ENCODE measurements around the gene TMEM266. TPM values are rescaled to one million over a fixed set of nuclear protein-coding genes. Genes with fewer than 3 reads are reported as not detected.

The TMEM266 gene
- total and polyA plus RNA-seq, 2 of the 4 experiments (the other 2 are of a cell fraction), result not detected

DNA sequence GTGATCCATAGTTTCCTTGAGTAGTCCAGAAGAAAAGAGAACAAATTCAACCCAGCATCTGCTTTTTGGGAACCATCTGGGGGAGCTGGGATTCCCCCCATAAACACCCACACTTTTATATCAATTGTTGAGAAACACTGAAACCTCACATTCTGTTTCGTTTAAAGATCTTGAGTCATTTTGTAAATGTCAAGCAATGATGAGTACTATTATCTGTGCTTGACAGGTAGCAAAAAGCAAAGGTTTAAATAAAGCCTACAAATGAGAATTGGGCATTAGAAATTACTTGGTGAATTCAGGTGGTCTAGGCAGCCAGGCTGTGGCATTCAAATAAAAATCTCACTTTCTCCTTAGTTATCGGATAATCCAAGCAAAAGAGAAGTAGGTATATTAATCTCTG lies 75.7 kb downstream of the TMEM266 start:
- Histone ChIP-seq H3K14ac (replicated peaks; ENCODE audit: low read depth, low read length) (no peak overlapping the region), H3K56ac (ENCODE audit: extremely low read depth, insufficient read depth, low read length) (no peak overlapping the region), H3K27me3 (ENCODE audit: control insufficient read depth, insufficient read depth, low read length) (peaks cover 37% of the 10 kb centered on the region), H4K8ac (ENCODE audit: low read depth in 2 of 2, low read length in 2 of 2) (no peak overlapping the region), H2AFZ (replicated peaks; ENCODE audit: low read length, poor library complexity) (no peak overlapping the region), H3K4me1 (ENCODE audit: control insufficient read depth, insufficient read depth, low read length) (no peaks in the 10 kb centered on the region), H4K20me1 (ENCODE audit: insufficient read depth, low read length) (no peaks in the 10 kb centered on the region), H3K4ac (ENCODE audit: low read depth, low read length) (no peak overlapping the region), H3K18ac (ENCODE audit: low read depth, low read length) (no peak overlapping the region), H3K9me1 (ENCODE audit: insufficient read depth, low read length) (no peaks in the 10 kb centered on the region), H3K4me3 (ENCODE audit: insufficient read depth, low read depth, low read length) (no peak overlapping the region), H2BK15ac (ENCODE audit: low read depth, low read length) (no peak overlapping the region), H3K79me1 (ENCODE audit: low read depth in 1 of 2, low read length in 2 of 2) (no peaks in the 10 kb centered on the region), H3K9ac (ENCODE audit: low read depth, low read length) (no peak overlapping the region), H2BK5ac (ENCODE audit: low read depth, low read length, poor library complexity, severe bottlenecking) (no peak overlapping the region), H2AK9ac (replicated peaks; ENCODE audit: low read depth, low read length, poor library complexity) (no peak overlapping the region), H3K9me3 (ENCODE audit: control insufficient read depth, insufficient read depth, low read length) (no peaks in the 10 kb centered on the region), H4K91ac (ENCODE audit: insufficient read depth, low read depth, low read length) (no peak overlapping the region), H3K23ac (ENCODE audit: low read depth, low read length) (no peak overlapping the region), H3K4me2 (ENCODE audit: low read depth, low read length) (no peak overlapping the region), H3K36me3 (ENCODE audit: control insufficient read depth, insufficient read depth, low read length) (no peaks in the 10 kb centered on the region), H2AK5ac (ENCODE audit: low read depth, low read length) (no peak overlapping the region), H4K5ac (ENCODE audit: low read depth, low read length) (no peak overlapping the region), H3K27ac (ENCODE audit: insufficient read depth, low read length) (no peak overlapping the region), H2BK20ac (ENCODE audit: low read depth, low read length) (no peak overlapping the region), H2BK120ac (ENCODE audit: low read depth, low read length) (no peak overlapping the region)
- no peak for TF ChIP-seq SMC3 (IDR thresholded peaks at IDR 0.05; ENCODE audit: low read depth, low read length)
- no peak for TF ChIP-seq CHD1 (IDR thresholded peaks at IDR 0.05; ENCODE audit: low read depth, low read length)
- TF ChIP-seq, protein P1, sequence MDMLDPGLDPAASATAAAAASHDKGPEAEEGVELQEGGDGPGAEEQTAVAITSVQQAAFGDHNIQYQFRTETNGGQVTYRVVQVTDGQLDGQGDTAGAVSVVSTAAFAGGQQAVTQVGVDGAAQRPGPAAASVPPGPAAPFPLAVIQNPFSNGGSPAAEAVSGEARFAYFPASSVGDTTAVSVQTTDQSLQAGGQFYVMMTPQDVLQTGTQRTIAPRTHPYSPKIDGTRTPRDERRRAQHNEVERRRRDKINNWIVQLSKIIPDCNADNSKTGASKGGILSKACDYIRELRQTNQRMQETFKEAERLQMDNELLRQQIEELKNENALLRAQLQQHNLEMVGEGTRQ (IDR thresholded peaks at IDR 0.05; ENCODE audit: low read depth, low read length), result no peak
- TF ChIP-seq POLR2A (IDR thresholded peaks at IDR 0.05; ENCODE audit: low read depth, low read length), result no peak
- no peak for TF ChIP-seq BHLHE40 (IDR thresholded peaks at IDR 0.05; ENCODE audit: low read depth, low read length)
- no peak for TF ChIP-seq MXI1 (IDR thresholded peaks at IDR 0.05; ENCODE audit: borderline replicate concordance, low read depth, low read length)
- TF ChIP-seq MAFK (IDR thresholded peaks at IDR 0.05; ENCODE audit: low read depth, low read length), result no peak
- TF ChIP-seq, protein P2, sequence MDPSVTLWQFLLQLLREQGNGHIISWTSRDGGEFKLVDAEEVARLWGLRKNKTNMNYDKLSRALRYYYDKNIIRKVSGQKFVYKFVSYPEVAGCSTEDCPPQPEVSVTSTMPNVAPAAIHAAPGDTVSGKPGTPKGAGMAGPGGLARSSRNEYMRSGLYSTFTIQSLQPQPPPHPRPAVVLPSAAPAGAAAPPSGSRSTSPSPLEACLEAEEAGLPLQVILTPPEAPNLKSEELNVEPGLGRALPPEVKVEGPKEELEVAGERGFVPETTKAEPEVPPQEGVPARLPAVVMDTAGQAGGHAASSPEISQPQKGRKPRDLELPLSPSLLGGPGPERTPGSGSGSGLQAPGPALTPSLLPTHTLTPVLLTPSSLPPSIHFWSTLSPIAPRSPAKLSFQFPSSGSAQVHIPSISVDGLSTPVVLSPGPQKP (IDR thresholded peaks at IDR 0.05; ENCODE audit: borderline replicate concordance, low read depth, low read length), result no peak
- no peak for TF ChIP-seq CEBPB (IDR thresholded peaks at IDR 0.05; ENCODE audit: low read depth, low read length)
- no peak for TF ChIP-seq RAD21 (IDR thresholded peaks at IDR 0.05; ENCODE audit: low read length)
- TF ChIP-seq, protein P3, sequence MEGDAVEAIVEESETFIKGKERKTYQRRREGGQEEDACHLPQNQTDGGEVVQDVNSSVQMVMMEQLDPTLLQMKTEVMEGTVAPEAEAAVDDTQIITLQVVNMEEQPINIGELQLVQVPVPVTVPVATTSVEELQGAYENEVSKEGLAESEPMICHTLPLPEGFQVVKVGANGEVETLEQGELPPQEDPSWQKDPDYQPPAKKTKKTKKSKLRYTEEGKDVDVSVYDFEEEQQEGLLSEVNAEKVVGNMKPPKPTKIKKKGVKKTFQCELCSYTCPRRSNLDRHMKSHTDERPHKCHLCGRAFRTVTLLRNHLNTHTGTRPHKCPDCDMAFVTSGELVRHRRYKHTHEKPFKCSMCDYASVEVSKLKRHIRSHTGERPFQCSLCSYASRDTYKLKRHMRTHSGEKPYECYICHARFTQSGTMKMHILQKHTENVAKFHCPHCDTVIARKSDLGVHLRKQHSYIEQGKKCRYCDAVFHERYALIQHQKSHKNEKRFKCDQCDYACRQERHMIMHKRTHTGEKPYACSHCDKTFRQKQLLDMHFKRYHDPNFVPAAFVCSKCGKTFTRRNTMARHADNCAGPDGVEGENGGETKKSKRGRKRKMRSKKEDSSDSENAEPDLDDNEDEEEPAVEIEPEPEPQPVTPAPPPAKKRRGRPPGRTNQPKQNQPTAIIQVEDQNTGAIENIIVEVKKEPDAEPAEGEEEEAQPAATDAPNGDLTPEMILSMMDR (conservative IDR thresholded peaks at IDR 0.05; ENCODE audit: low read depth, low read length), result no peak
- no peak for TF ChIP-seq RFX5 (IDR thresholded peaks at IDR 0.05; ENCODE audit: low read depth, low read length)
- no peak for TF ChIP-seq MAZ (IDR thresholded peaks at IDR 0.05; ENCODE audit: borderline replicate concordance, low read depth, low read length)
- TF ChIP-seq NFE2L2 (IDR thresholded peaks at IDR 0.05; ENCODE audit: low read depth, low read length), result no peak
- no peak for TF ChIP-seq FOS (IDR thresholded peaks at IDR 0.05; ENCODE audit: low read depth, low read length)
- no CpG with 5 or more reads among the region's 2 CpGs for WGBS, 2 experiments (ENCODE audit: extremely low coverage in 2 of 2, insufficient read length in 1 of 2)
- intact Hi-C loops (cut with micrococcal nuclease) (loop anchor here (10.0 kb wide), 1 partner anchor 191 kb away; no protein-coding TSS in a partner anchor), dilution Hi-C loops (cut with HindIII; ENCODE audit: low sequenced_read_pairs, unreplicated experiment) (no loop called here), in situ Hi-C loops (cut with MboI; ENCODE audit: low sequenced_read_pairs) (no loop called here)
- ChIA-PET POLR2A (ENCODE audit: unreplicated experiment) (no interaction called here), CTCF (no interaction called here)
- no TSS peak for BruUV-seq (replicated peaks)
- no peak for DNase-seq
- ATAC-seq (ENCODE audit: low read depth), result no peak
